GM21723 (cell line): ENCODE results near the gene RELT.
"Not testable (repeated sequence)": the region's sequence is repeated elsewhere in the genome, so short reads cannot be mapped to it uniquely, and the experiment has no call there.

ENCODE experiments used
- ATAC-seq: cut with Tn5 transposase; IDR thresholded peaks from one replicate; pipeline ENCODE4 v1.9.1; 2021; ENCODE audit warnings: mild to moderate bottlenecking, moderate library complexity; ENCODE audit not compliant: unreplicated experiment

The RELT gene

DNA sequence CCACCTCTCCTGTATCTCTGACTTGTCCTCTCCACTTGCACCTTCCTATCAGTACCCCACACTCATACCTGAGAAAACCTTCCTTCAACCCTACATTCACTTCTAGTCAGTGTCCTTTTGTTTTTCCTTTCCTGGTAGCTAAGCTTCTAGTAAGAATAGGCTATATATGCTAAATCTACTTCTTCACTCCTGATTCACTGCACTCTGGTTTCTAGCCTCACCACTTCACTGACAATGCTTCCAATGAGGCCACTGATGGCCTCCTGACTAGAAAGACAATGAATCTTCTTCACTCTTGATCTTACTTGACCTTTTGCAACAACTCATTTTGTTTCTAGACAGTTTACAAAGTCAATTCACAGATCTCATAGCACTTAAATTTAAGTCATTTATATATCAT is 52.0 kb downstream of the RELT start:
- ATAC-seq: no peak

DNA sequence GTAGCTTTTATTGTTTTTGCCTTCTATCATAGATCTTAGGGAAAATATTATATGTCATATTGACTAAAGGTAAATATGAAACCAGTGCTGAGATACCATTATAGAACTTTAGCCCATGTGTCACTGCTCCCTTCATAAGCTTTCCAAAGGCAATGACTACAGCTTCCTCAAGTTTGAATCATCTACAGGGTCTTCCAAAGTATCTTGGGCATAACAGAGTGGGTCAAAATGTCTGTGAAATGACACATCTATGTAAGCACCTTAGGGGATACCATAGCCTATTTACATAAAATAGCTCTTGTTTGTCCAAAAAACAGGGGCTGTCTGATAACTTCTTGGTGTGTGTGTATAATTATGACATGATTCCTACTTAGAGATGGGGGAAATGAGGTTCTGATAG is 52.5 kb downstream of the RELT start:
- no peak for ATAC-seq

DNA sequence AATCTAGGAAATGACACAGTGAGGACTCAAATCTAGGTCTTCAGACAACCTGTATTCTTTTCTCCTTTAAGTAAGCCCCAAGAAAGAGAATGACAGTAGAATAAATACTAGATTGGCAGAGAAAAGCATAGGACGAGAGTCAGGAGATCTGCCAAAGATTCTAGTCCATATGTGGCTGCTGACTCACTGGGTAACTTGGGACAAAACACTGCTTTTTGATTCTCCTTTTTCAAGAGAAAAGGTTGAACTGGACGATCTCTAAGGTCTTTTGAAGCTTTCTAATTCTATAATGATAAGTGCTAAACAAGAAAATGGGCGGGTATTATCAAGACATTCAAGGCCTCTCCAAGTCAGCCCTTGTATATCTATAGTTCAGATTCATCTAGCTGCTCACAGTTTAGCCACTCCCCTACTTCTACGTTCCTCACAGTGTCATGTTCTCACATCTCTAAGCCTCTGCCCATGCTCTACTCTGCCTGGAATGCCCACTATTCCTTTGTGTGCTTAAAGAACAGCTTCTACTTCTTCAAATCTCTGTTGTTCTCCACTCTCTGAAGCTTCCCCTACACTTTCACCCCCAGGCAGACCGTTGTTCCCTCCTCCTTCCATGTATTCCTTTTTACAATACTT is 53.0 kb downstream of the RELT start:
- no peak for ATAC-seq

DNA sequence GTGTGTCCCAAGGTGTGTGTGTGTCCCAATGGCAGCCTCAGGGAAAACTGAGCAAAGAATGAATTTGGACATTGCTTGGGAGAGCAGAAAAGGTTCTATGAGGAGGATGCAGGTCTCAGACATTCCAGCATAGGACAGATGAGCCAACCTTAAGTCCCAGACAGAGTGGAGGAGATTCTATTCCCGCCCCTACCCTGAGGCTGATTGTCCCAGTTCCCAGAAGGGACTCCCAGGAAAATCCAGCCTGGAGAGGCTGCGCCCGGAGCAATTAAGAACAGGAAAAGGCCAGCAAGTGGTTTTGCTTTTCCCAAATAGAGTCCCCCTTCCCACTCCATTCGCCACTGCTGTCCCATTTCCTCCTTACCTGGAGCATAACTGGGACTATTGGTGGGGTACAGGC is 54.1 kb downstream of the RELT start:
- ATAC-seq: no peak

DNA sequence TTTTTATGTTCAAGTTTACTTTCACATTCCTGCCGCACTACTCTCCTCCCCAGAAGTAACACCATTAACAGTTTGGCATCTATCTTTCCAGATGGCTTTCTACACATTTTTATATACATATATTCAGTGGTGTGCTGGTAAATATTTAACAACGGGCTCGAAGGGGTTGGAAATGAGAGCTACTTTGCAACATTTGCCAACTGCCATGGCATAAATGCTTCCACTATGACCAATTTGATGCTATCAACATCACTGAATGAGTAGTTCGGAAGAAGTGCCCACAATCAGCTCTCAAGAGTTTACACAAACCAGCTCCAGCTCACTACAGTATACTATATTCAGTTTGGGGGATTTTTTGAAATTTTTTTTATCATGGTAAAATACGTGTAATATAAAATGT is 55.2 kb downstream of the RELT start:
- no peak for ATAC-seq

GRCh38 chr11:73436859-73437258 is 60.7 kb downstream of the RELT start:
- not testable (repeated sequence) for ATAC-seq

GRCh38 chr11:73439002-73439843 is 63.0 kb downstream of the RELT start:
- no peak for ATAC-seq

- no peak for ATAC-seq
Observed at GRCh38 chr11:73445980-73446379, 69.8 kb downstream of the RELT start.

- no peak for ATAC-seq
Observed at GRCh38 chr11:73446766-73447165, 70.6 kb downstream of the RELT start.
